K562 (cell line): ENCODE results near the gene MYO9A.

Source experiments
- KAT7 ChIP-seq: sonication (generic); formaldehyde crosslinking; IDR thresholded peaks from 2 replicates; pipeline ENCODE4 v1.8.0; 2022; ENCODE audit warnings: missing genetic modification reagents, mild to moderate bottlenecking, borderline replicate concordance
- SIN3A ChIP-seq, 2 experiments: fragments of 150-350 bp in 1 of 2; IDR thresholded peaks; 2 replicates each; pipeline ENCODE4 v1.6.1; 2011 to 2016; ENCODE audit warnings: borderline replicate concordance in 2 of 2, low read depth in 2 of 2, low read length in 2 of 2, mild to moderate bottlenecking in 2 of 2, moderate library complexity in 2 of 2; ENCODE audit not compliant: control insufficient read depth in 1 of 2

- no peak for TF ChIP-seq KAT7
- no peak for TF ChIP-seq SIN3A (IDR thresholded peaks at IDR 0.05; ENCODE audit: borderline replicate concordance in 2 of 2, control insufficient read depth in 1 of 2, low read depth in 2 of 2, low read length in 2 of 2)
Observed at GRCh38 chr15:71807691-71808091, 310.3 kb downstream of the MYO9A start.
